GM23338 (cell line): ENCODE results near the gene PPP1R9B.

Experiments used
- CREB1 ChIP-seq: fragments of 250-450 bp; sonication (Bioruptor Pico); IDR thresholded peaks from 2 replicates; pipeline ENCODE4 v1.5.0; 2020; ENCODE audit warnings: low read depth, mild to moderate bottlenecking, moderate library complexity
- CTCF ChIP-seq, 2 experiments: fragments of 200-600 bp in 1 of 2; sonication (generic) in 1 of 2; conservative IDR thresholded peaks; 2 replicates each; pipeline versions ENCODE4 v1.5.1 to v1.6.1; 2016 to 2017; ENCODE audit warnings: antibody characterized with exemption in 2 of 2, low read depth in 2 of 2, mild to moderate bottlenecking in 2 of 2, moderate library complexity in 1 of 2
- EZH2 ChIP-seq: fragments of 200-600 bp; sonication (generic); IDR thresholded peaks from one replicate; pipeline ENCODE4 v1.8.0; 2017; ENCODE audit warnings: antibody characterized with exemption, mild to moderate bottlenecking, low read depth; ENCODE audit not compliant: unreplicated experiment
- EZH2phosphoT487 ChIP-seq: fragments of 200-600 bp; sonication (generic); IDR thresholded peaks from one replicate; pipeline ENCODE4 v1.8.1; 2018; ENCODE audit warnings: antibody characterized with exemption; ENCODE audit not compliant: unreplicated experiment
- JUNB ChIP-seq: IDR thresholded peaks from one replicate; pipeline ENCODE4 v1.6.1; 2016; ENCODE audit warnings: antibody characterized with exemption; ENCODE audit not compliant: unreplicated experiment
- POLR2AphosphoS5 ChIP-seq: IDR thresholded peaks from 2 replicates; pipeline ENCODE4 v1.6.1; 2016; ENCODE audit warnings: antibody characterized with exemption, low read depth
- ZNF114 ChIP-seq: fragments of 250-450 bp; sonication (Bioruptor Pico); IDR thresholded peaks from 2 replicates; pipeline ENCODE4 v1.5.0; 2020; ENCODE audit warnings: mild to moderate bottlenecking, moderate library complexity
- ZNF331 ChIP-seq: fragments of 250-450 bp; sonication (Bioruptor Pico); IDR thresholded peaks from 2 replicates; pipeline ENCODE4 v1.5.0; 2020; ENCODE audit warnings: low read depth, mild to moderate bottlenecking, moderate library complexity
- TF ChIP-seq, protein P1 (sequence below): IDR thresholded peaks from 2 replicates; pipeline ENCODE4 v1.6.1; 2016; ENCODE audit warnings: antibody characterized with exemption

- TF ChIP-seq CTCF (conservative IDR thresholded peaks at IDR 0.05; ENCODE audit: low read depth in 2 of 2) (no peak), POLR2AphosphoS5 (no peak), EZH2phosphoT487 (no peak), ZNF331 (CRISPR knock-in tag) (no peak), EZH2 (no peak), ZNF114 (CRISPR knock-in tag) (no peak), CREB1 (CRISPR knock-in tag) (no peak), JUNB (no peak)
- TF ChIP-seq, protein P1, sequence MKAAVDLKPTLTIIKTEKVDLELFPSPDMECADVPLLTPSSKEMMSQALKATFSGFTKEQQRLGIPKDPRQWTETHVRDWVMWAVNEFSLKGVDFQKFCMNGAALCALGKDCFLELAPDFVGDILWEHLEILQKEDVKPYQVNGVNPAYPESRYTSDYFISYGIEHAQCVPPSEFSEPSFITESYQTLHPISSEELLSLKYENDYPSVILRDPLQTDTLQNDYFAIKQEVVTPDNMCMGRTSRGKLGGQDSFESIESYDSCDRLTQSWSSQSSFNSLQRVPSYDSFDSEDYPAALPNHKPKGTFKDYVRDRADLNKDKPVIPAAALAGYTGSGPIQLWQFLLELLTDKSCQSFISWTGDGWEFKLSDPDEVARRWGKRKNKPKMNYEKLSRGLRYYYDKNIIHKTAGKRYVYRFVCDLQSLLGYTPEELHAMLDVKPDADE: no peak
These were observed 17.8 kb upstream of the PPP1R9B start for GRCh38 chr17:50168319-50168718.
